AML-193 (cell line): ENCODE results near the gene MBP.
A peak's percentile ranks its signal among the peaks of the same experiment; 100 is the strongest.

Experiments used
- DNase-seq, 2 experiments: peaks; one replicate each; lab custom pipeline; 2025; lab: John Stamatoyannopoulos, UW

Gene MBP

GRCh38 chr18:77132369-77133050 lies at the start of gene MBP:
Gene MBP (minus strand): TSS chr18:77132783. CDS start chr18:77105261, 27,522 bp downstream.
- peak in 1 of 2 experiments; percentile 8 for DNase-seq

- no peak for DNase-seq
These were observed 49.5 kb upstream of the MBP start for GRCh38 chr18:77181950-77182707.

- DNase-seq: no peak
These were observed 46.0 kb upstream of the MBP start for GRCh38 chr18:77178559-77178958.

GRCh38 chr18:77177009-77177408 lies 44.4 kb upstream of the MBP start:
- DNase-seq: no peak

- DNase-seq: no peak
These were observed 40.9 kb upstream of the MBP start for GRCh38 chr18:77173275-77174030.

- DNase-seq: no peak
These were observed 38.4 kb upstream of the MBP start for GRCh38 chr18:77170890-77171410.

DNA sequence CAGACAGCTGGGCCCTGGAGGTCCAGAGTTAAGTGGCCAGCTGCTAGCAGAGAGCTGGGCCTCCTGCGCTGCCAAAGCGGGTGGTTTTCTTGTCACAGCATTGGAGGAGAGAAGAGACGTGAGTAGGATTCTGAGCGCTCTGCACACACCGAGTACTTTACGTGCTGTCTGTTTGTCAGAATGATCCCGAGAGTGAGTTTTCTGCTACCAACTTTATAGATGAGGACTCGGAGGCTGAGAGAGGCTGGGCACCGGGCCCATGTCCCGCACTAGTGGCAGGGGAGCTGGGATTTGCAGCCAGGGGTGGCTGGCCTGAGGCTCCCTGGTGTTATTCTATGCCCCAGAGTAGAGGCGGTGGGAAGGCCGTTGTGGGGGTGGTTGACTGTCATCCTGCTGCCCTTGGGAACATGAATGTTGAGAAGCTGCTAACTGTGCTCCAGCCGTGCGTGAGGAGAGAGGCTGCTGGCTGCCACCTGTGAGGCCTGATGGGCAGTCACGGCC lies 36.3 kb upstream of the MBP start:
- no peak for DNase-seq

- no peak for DNase-seq
These were observed 34.7 kb upstream of the MBP start for GRCh38 chr18:77167251-77167650.

DNA sequence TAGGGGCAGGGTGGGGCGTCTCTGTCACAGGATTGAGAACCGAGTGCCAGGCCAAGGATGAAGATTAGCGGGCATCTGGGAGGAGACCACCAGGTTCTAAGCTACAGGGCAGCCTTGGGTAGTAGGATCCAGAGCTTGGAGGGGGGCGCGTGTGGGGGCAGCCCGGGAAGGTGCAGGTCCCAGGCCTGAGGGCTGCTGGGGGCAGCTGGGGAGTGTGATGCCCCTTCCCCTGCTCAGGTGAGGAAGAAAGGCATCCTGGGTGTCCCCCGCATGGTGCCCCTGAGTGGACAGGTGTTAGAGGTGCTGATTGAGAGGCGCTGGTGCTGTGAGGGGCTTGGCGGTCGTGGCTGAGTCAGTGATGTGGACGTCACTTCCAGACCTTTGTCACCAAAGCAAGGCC lies 33.9 kb upstream of the MBP start:
- DNase-seq: no peak

DNA sequence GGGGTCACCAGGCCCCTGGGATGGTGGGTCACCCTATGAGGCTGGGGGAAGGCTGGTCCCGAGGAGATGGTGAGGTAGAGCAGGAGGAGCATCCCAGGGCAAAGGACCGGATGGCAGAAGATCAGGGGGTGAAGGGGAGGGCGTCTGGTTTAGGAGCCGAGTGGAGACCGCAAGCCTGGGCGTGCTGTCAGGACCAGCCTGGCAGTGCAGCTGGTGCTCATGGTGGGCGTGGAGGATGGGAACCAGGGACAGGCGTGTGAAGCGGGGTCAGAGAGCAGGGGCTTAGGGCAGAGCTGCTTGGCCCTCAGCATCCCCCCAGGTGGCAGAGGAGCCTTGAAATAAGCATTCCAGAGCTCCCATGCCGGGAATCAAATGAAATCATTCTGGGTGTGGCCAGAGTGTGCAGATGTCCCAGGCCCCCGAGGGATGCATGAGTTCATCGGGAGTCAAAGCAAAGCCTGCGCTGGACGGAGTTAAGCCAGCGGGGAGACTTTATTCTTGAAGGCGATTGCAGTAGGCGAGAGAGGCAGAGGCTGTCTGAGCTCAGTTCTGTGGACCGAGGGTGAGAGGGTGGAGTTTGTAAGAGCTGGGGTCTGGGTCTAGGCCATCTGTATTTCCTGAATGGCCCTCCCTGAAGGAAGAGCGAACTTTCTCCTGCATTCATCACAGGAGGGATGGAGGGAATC lies 33.1 kb upstream of the MBP start:
- no peak for DNase-seq

DNA sequence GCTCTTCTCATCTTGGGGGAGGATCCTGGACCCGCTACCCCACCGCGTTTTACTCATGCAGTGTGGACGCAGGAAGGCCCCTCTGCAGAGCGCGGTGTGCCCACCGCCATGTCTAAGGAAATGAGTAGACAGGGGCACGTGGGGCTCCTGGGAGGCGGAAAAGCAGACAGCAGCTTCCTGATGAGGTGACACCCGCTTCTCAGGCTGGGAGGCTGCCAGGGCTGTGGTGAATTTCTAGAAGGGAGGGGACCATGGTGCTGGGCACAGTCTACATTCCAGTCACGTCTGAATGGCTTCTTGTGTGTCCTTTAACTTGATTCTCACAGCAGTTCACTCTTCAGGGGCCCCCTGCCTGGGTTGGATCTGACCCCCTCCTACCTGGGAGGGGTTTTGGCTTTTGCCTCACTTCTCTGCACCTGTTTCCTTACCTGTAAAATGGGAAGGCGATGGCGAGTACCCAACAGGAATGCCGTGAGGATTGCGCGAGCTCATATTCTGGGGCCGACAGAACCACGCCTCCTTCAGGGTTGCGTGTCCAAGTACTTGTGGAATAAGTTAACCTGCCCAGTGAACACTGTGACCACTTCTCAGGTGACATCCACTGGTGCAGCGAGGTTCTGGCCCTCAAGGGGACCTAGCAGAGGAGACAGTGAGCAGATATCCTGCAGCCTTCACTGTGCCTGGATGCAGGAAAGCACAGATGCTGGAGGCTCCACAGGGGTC lies 32.3 kb upstream of the MBP start:
- DNase-seq: no peak

GRCh38 chr18:77164026-77164425 lies 31.4 kb upstream of the MBP start:
- no peak for DNase-seq

- DNase-seq: no peak
These were observed 30.0 kb upstream of the MBP start for GRCh38 chr18:77162580-77162979.

GRCh38 chr18:77161961-77162360 lies 29.4 kb upstream of the MBP start:
- no peak for DNase-seq

DNA sequence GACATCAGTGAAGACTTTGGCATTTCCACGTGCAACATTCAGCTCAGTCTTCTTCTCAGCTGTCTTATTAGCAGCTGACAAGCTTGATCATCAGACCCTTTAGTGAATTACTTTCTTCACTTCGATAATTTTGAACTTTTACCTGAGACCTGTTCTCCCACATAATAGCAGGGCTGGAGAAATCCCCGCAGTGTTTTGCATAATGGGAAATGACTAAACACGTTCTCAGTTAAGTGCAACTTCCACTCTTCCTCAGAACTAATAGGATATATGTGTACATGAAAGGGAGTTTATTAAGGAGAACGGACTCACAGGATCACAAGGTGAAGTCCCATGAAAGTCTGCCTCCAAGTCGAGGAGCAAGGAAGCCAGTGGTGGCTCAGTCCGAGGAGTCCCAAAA lies 28.8 kb upstream of the MBP start:
- peak in 1 of 2 experiments; percentile 2 for DNase-seq

GRCh38 chr18:77160515-77160914 lies 27.9 kb upstream of the MBP start:
- DNase-seq: peak; percentile 67

DNA sequence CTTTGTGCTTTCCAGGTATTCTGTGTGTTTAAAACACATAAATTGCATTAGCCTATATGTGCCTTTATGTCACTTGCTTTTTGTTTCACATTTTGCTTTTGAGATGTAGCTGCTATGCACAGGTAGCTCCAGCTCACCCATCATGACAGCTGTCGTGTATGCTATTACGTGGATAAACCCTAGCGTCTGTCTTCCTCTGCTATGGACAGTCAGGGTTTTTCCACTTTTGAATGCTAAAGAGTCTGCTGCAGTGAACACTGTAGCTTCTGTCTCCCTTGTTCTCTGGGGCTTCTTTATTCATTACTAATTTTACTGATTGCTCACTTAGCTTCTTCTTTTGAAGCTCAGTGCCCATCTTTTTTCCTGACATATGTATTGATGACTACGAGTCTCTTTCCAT lies 24.7 kb upstream of the MBP start:
- DNase-seq: no peak

- DNase-seq: no peak
These were observed 22.4 kb upstream of the MBP start for GRCh38 chr18:77155031-77155430.

DNA sequence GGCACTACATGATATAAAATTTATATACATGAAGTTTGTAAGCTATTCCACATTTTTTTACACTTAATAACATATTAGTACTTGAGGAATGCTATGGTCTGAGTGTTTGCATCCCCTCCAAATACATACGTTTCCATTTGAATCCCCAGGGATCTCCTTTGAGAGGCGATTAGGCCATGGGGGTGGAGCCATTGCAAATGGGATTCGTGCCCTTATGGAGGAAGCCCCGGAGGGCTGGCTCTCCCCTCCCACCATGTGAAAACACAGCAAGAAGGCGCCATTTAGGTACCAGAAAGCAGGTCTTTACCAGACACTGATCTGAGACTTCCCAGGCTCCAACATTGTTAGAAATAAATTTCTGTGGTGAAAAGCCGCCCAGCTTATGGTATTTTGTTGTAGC lies 20.8 kb upstream of the MBP start:
- DNase-seq: no peak

- no peak for DNase-seq
These were observed 19.4 kb upstream of the MBP start for GRCh38 chr18:77151772-77152520.
